HepG2 (cell line): ENCODE measurements around the gene PRDM10. TPM values are rescaled to one million over a fixed set of nuclear protein-coding genes. Genes with fewer than 3 reads are reported as not detected.

Experiments used
- ARID4A ChIP-seq: sonication (generic); formaldehyde crosslinking; IDR thresholded peaks from 2 replicates; pipeline ENCODE4 v1.5.0; 2020; ENCODE audit warnings: mild to moderate bottlenecking, missing genetic modification reagents, borderline replicate concordance
- ATF3 ChIP-seq: sonication (generic); formaldehyde crosslinking; IDR thresholded peaks from 2 replicates; pipeline ENCODE4 v1.4.0; 2020; ENCODE audit warnings: missing genetic modification reagents
- CREM ChIP-seq, 2 experiments: sonication (generic) in 1 of 2; formaldehyde crosslinking in 1 of 2; IDR thresholded peaks; 2 replicates each; pipeline versions ENCODE4 v1.4.0 to v1.6.1; 2016 to 2020; ENCODE audit warnings: antibody characterized with exemption in 1 of 2, mild to moderate bottlenecking in 1 of 2, missing genetic modification reagents in 1 of 2
- DR1 ChIP-seq: sonication (generic); formaldehyde crosslinking; IDR thresholded peaks from 2 replicates; pipeline ENCODE4 v1.8.0; 2021; ENCODE audit warnings: mild to moderate bottlenecking, missing genetic modification reagents, inconsistent platforms
- DZIP1 ChIP-seq: sonication (generic); formaldehyde crosslinking; IDR thresholded peaks from 2 replicates; pipeline ENCODE4 v1.5.0; 2020; ENCODE audit warnings: mild to moderate bottlenecking, missing genetic modification reagents
- MTF2 ChIP-seq: sonication (generic); formaldehyde crosslinking; IDR thresholded peaks from 2 replicates; pipeline ENCODE4 v1.5.0; 2020; ENCODE audit warnings: missing genetic modification reagents, borderline replicate concordance
- NFAT5 ChIP-seq: sonication (generic); formaldehyde crosslinking; IDR thresholded peaks from 2 replicates; pipeline ENCODE4 v1.4.0; 2020; ENCODE audit warnings: missing genetic modification reagents
- PRMT3 ChIP-seq: sonication (generic); formaldehyde crosslinking; IDR thresholded peaks from 2 replicates; pipeline ENCODE4 v1.8.1; 2022; ENCODE audit warnings: low read depth, mild to moderate bottlenecking, moderate library complexity, missing genetic modification reagents, borderline replicate concordance
- TEAD3 ChIP-seq: optimal IDR thresholded peaks from 2 replicates; pipeline ENCODE3; 2016; ENCODE audit warnings: borderline replicate concordance
- ZNF143 ChIP-seq: sonication (generic); formaldehyde crosslinking; IDR thresholded peaks from 2 replicates; pipeline ENCODE4 v1.4.0; 2020; ENCODE audit warnings: missing genetic modification reagents
- ZNF232 ChIP-seq: sonication (generic); formaldehyde crosslinking; IDR thresholded peaks from 2 replicates; pipeline ENCODE4 v1.4.0; 2020; ENCODE audit warnings: missing genetic modification reagents, borderline replicate concordance
- ZNF792 ChIP-seq: IDR thresholded peaks from 2 replicates; pipeline ENCODE4 v1.6.1; 2016
- ZNF816 ChIP-seq: sonication (generic); formaldehyde crosslinking; IDR thresholded peaks from 2 replicates; pipeline ENCODE4 v1.8.0; 2022; ENCODE audit warnings: missing genetic modification reagents, mild to moderate bottlenecking, borderline replicate concordance
- ZNF879 ChIP-seq: sonication (generic); formaldehyde crosslinking; IDR thresholded peaks from 2 replicates; pipeline ENCODE4 v1.8.1; 2023; ENCODE audit warnings: missing genetic modification reagents
- ZNF891 ChIP-seq: sonication (generic); formaldehyde crosslinking; IDR thresholded peaks from 2 replicates; pipeline ENCODE4 v1.5.0; 2020; ENCODE audit warnings: mild to moderate bottlenecking, missing genetic modification reagents
- polyA plus RNA-seq, 8 experiments: library from polyadenylated mRNA; depleted of rRNA in 3 of 8; stranded (reverse) in 7 of 8; unstranded in 1 of 8; fragments of >200 nt; fragmentation: Illumina TruSeq in 4 of 8; extraction: Trizol in 4 of 8; gene quantifications; 2 replicates each; pipeline versions ENCODE4 v1.2.1 to v1.2.3, GENCODE V29; 2011 to 2016; ENCODE audit warnings: low read depth in 4 of 8, missing spikeins in 1 of 8, mixed read lengths in 1 of 8; ENCODE audit not compliant: insufficient read depth in 1 of 8
- total RNA-seq, 5 experiments: library from RNA; depleted of rRNA; stranded (reverse); fragments of >200 nt; fragmentation: Illumina TruSeq; extraction: Trizol; gene quantifications; 2 replicates each; pipeline ENCODE4 v1.2.3, GENCODE V29; 2016; ENCODE audit warnings: low read depth in 1 of 5

Gene PRDM10
- total and polyA plus RNA-seq, 2 of the 13 experiments (the other 11 are each of a cell fraction or from before 2014, with no cell fraction given), result 5.7 to 5.8 TPM

GRCh38 chr11:130002846-130003716 lies 446 bp upstream of the PRDM10 start (continued):
- TF ChIP-seq CREM (IDR thresholded peaks at IDR 0.05), result peak; percentile 68
- TF ChIP-seq CREM (CRISPR knock-in tag; IDR thresholded peaks at IDR 0.05), result no peak
- no peak for TF ChIP-seq ZNF879 (CRISPR knock-in tag)
- TF ChIP-seq ATF3 (CRISPR knock-in tag), result peak; percentile 68; the same call in 1 of the 2 replicates
- TF ChIP-seq NFAT5 (CRISPR knock-in tag), result peak; percentile 97
- no peak; the same call in 1 of the 2 replicates for TF ChIP-seq ZNF816 (CRISPR knock-in tag)
- no peak for TF ChIP-seq TEAD3 (CRISPR knock-in tag)
- TF ChIP-seq DR1 (CRISPR knock-in tag), result peak; percentile 60
- TF ChIP-seq ZNF143 (CRISPR knock-in tag), result 0 out of 2 replicates have a peak, but pooled peaks have one; percentile 21
- TF ChIP-seq ZNF891, result no peak; the same call in none of the 2 replicates
- 0 out of 2 replicates have a peak, but pooled peaks have one; percentile 14 for TF ChIP-seq MTF2
- TF ChIP-seq PRMT3 (CRISPR knock-in tag), result no peak
- peak; percentile 37; the same call in 1 of the 2 replicates for TF ChIP-seq ZNF792
- TF ChIP-seq ARID4A (CRISPR knock-in tag), result peak; percentile 73; the same call in 1 of the 2 replicates
- peak; percentile 66; the same call in 1 of the 2 replicates for TF ChIP-seq DZIP1 (CRISPR knock-in tag)
- TF ChIP-seq ZNF232 (CRISPR knock-in tag), result 0 out of 2 replicates have a peak, but pooled peaks have one; percentile 36
